ENCODE results near the gene TCEANC2. TPM values are rescaled to one million over a fixed set of nuclear protein-coding genes. Genes with fewer than 3 reads are reported as not detected.

Gene TCEANC2
- total RNA-seq, 1 experiment from 2014 or later: 5.3 TPM

- Histone ChIP-seq H2BK5ac (ENCODE audit: insufficient read length, low read length) (no peak overlapping the region), H4K8ac (replicated peaks; ENCODE audit: insufficient read length, low read depth, low read length) (no peak overlapping the region), H3K9ac (ENCODE audit: extremely low read depth, insufficient read length, low read length) (no peak overlapping the region), H3T11ph (ENCODE audit: low read length) (no peak overlapping the region), H2AFZ (ENCODE audit: low read length) (no peak overlapping the region), H3K4me1 (ENCODE audit: insufficient read depth, low read length) (peaks cover 4% of the 10 kb centered on the region; the same call in 1 of the 2 replicates), H3K23me2 (ENCODE audit: insufficient read length, low read depth, low read length, poor library complexity, severe bottlenecking) (no peaks in the 10 kb centered on the region), H3K79me1 (ENCODE audit: insufficient read depth, low read depth, low read length, poor library complexity, severe bottlenecking) (no peaks in the 10 kb centered on the region), H3K4me2 (ENCODE audit: insufficient read depth, insufficient read length, low read length) (no peak overlapping the region), H3K56ac (ENCODE audit: insufficient read length, low read depth, low read length) (no peak overlapping the region), H3K79me2 (ENCODE audit: insufficient read depth, low read length) (no peaks in the 10 kb centered on the region), H2AK5ac (ENCODE audit: insufficient read length, low read length) (no peak overlapping the region), H3K23ac (ENCODE audit: insufficient read length, low read depth, low read length) (no peak overlapping the region), H4K91ac (ENCODE audit: insufficient read length, low read depth, low read length) (no peak overlapping the region), H2BK20ac (ENCODE audit: low read depth, low read length, poor library complexity, severe bottlenecking) (no peak overlapping the region), H2BK12ac (ENCODE audit: insufficient read length, low read depth, low read length) (no peak overlapping the region), H3K4ac (ENCODE audit: low read depth, low read length) (no peak overlapping the region), H2BK120ac (ENCODE audit: low read depth, low read length, poor library complexity, severe bottlenecking) (no peak overlapping the region), H3K27me3 (ENCODE audit: insufficient read depth, low read length) (no peaks in the 10 kb centered on the region), H3K14ac (ENCODE audit: insufficient read depth, low read length) (no peak overlapping the region), H3K9me3 (ENCODE audit: control insufficient read depth, low read depth, low read length) (no peaks in the 10 kb centered on the region), H4K20me1 (ENCODE audit: control insufficient read depth, insufficient read depth, insufficient read length) (no peaks in the 10 kb centered on the region), H3K27ac (ENCODE audit: insufficient read length, low read depth, low read length) (no peak overlapping the region), H2BK15ac (ENCODE audit: low read depth, low read length) (no peak overlapping the region), H3K18ac (ENCODE audit: insufficient read length, low read depth, low read length) (no peak overlapping the region), H4K5ac (ENCODE audit: insufficient read length, low read depth, low read length) (no peak overlapping the region)
- TF ChIP-seq, protein P1, sequence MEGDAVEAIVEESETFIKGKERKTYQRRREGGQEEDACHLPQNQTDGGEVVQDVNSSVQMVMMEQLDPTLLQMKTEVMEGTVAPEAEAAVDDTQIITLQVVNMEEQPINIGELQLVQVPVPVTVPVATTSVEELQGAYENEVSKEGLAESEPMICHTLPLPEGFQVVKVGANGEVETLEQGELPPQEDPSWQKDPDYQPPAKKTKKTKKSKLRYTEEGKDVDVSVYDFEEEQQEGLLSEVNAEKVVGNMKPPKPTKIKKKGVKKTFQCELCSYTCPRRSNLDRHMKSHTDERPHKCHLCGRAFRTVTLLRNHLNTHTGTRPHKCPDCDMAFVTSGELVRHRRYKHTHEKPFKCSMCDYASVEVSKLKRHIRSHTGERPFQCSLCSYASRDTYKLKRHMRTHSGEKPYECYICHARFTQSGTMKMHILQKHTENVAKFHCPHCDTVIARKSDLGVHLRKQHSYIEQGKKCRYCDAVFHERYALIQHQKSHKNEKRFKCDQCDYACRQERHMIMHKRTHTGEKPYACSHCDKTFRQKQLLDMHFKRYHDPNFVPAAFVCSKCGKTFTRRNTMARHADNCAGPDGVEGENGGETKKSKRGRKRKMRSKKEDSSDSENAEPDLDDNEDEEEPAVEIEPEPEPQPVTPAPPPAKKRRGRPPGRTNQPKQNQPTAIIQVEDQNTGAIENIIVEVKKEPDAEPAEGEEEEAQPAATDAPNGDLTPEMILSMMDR (conservative IDR thresholded peaks at IDR 0.05): no peak
- peaks cover 7% of the 10 kb centered on the region for H3K27me3 Mint-ChIP-seq (ENCODE audit: low read depth)
- H3K4me1 Mint-ChIP-seq: peaks cover 13 to 14% of the 10 kb centered on the region in 2 experiments
- no peak for DNase-seq
- no peaks in the 10 kb centered on the region for H3K9me3 Mint-ChIP-seq
- H3K36me3 Mint-ChIP-seq (ENCODE audit: insufficient read depth in 1 of 3, low read depth in 3 of 3): no peaks in the 10 kb centered on the region
- H3K4me3 Mint-ChIP-seq: no peak overlapping the region
- no peak overlapping the region; a peak in 1 of 7 replicates for H3K27ac Mint-ChIP-seq
- WGBS (ENCODE audit: extremely low coverage, insufficient read length, low lambda C conversion rate): no CpG with 5 or more reads among the region's 5 CpGs
Observed at GRCh38 chr1:54151013-54151412, 97.6 kb downstream of the TCEANC2 start.
